Measurements from ENCODE around the gene ABCA9. TPM values are rescaled to one million over a fixed set of nuclear protein-coding genes. Genes with fewer than 3 reads are reported as not detected.

The ABCA9 gene
- total and polyA plus RNA-seq, 2 of the 13 experiments (the other 11 are each of a cell fraction or from before 2014, with no cell fraction given): 0.04 TPM; not detected in 1

- BruUV-seq (replicated peaks): no TSS peak
- Histone ChIP-seq H3K36me3 (replicated peaks in 1 of 2; ENCODE audit: control insufficient read depth in 1 of 2, insufficient read depth in 2 of 2, low read length in 2 of 2) (no peaks in the 10 kb centered on the region; a peak in 1 of 5 replicates), H3K9me3 (ENCODE audit: low read length) (no peaks in the 10 kb centered on the region), H3K9ac (ENCODE audit: insufficient read depth, low read depth, low read length) (no peak overlapping the region), H3K27ac (ENCODE audit: extremely low read length, insufficient read depth, low read length) (peak overlapping the region; percentile 93), H3K4me1 (ENCODE audit: insufficient read depth, low read length) (peaks cover 65% of the 10 kb centered on the region), H3K27me3 (ENCODE audit: control insufficient read depth in 1 of 2, insufficient read depth in 2 of 2, low read length in 2 of 2) (no peaks in the 10 kb centered on the region; a peak in 1 of 5 replicates), H4K20me1 (ENCODE audit: insufficient read depth, low read length) (no peaks in the 10 kb centered on the region), H3K4me3 (replicated peaks in 1 of 3; ENCODE audit: insufficient read depth in 1 of 3, low read depth in 2 of 3, low read length in 3 of 3) (no peak overlapping the region), H3K79me2 (ENCODE audit: insufficient read depth, low read length) (no peaks in the 10 kb centered on the region), H2AFZ (ENCODE audit: low read length) (no peak overlapping the region), H3K4me2 (ENCODE audit: low read depth, low read length) (no peak overlapping the region)
- ChIA-PET POLR2A (no interaction called here), CTCF (ENCODE audit: low intra/inter-chr PET ratio, low total read pairs) (no interaction called here)
- WGBS (ENCODE audit: low lambda C conversion rate): 98% methylated on average over 2 of the region's 2 CpGs
- FAIRE-seq: no peak
- intact Hi-C loops (cut with micrococcal nuclease; ENCODE audit: unreplicated experiment) (no loop called here), in situ Hi-C loops (cut with HindIII; ENCODE audit: extremely low pct_ligation_motif_present, low pct_unique_long_range_greater_than_20kb) (no loop called here)
- no peak for DNase-seq (ENCODE audit: low spot score)
- no peak for ATAC-seq
- TF ChIP-seq SNAI1 (CRISPR knock-in tag; IDR thresholded peaks at IDR 0.05; ENCODE audit: borderline replicate concordance) (no peak), MEF2D (CRISPR knock-in tag; IDR thresholded peaks at IDR 0.05) (no peak), SNAPC4 (CRISPR knock-in tag; IDR thresholded peaks at IDR 0.05) (no peak), FOXK2 (IDR thresholded peaks at IDR 0.05) (no peak)
These were observed 15.1 kb downstream of the ABCA9 start for GRCh38 chr17:69045646-69046045.
